G401 (cell line): ENCODE measurements around the gene LMX1B. TPM values are rescaled to one million over a fixed set of nuclear protein-coding genes. Genes with fewer than 3 reads are reported as not detected.

Source experiments
- DNase-seq: peaks from one replicate; pipeline ENCODE4 v3.0.0-alpha.2; 2015; ENCODE audit warnings: low spot score
- in situ Hi-C: cut with HindIII; loops from 2 replicates; pipeline ENCODE4 v1.10.0; 2016; ENCODE audit warnings: low sequenced_read_pairs, mixed read lengths
- total RNA-seq: library from RNA; depleted of rRNA; stranded (reverse); fragments of >200 nt; shearing (Covaris generic); gene quantifications from 2 replicates; pipeline ENCODE4 v1.2.3, GENCODE V29; 2014

Gene LMX1B
- total RNA-seq, 1 experiment from 2014 or later: 89.1 TPM

DNA sequence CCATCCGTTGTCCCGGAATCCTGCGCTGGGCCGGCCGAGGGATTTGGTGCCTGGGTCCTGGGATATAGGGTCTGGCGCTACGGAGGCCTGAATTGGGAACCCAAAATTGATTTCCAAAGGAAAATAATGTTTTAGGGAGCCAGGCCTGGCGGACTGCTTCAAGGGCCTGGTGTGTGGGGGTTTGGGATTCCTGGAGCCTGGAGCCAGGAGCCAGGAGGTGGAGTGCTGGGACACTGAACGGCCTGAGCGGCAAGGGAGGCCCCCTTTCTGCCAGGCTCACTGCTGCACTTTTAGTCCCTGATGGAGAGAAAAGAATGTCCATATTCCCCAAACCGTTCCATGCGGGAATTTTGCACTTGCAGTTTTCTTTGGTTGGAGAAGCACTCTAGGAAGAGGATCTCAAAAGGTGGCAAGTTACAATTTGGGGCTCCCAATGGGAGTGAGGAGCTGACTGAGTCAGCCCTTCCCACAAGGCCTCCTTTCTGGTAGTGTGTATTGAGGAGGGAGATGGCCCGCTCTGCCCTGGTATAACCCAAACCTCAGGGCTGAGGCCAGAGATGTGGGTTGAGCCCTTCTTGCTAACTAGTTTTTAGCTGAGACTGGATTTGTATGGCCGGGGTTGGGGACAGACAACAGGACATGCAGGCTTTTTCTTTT is 2.2 kb downstream of the LMX1B start:
- no peak for DNase-seq
- in situ Hi-C loops: no loop called here

DNA sequence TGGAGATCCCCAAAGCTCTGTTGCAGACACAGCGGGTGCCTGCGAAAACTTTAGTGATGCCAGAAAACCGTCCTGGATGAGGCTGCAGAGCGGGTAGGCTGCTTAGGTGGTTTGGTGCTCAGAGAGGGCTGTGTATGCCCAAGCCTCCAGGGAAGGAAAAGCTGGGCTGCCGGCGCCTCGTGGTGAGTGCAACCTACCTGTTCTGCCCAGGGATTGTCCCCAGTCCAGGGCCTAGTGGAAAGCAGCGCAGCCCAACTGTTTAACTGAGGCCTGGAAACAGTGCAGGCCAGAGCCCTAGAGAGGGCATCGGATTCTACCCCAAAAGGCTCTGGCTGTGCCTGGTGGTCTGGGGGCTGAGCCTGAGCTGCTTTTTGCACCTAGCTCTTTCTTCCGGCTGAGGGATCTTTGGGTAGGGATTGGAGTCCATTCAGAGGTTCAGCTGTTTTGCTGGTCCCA is 2.8 kb downstream of the LMX1B start:
- in situ Hi-C loops: no loop called here
- no peak for DNase-seq

DNA sequence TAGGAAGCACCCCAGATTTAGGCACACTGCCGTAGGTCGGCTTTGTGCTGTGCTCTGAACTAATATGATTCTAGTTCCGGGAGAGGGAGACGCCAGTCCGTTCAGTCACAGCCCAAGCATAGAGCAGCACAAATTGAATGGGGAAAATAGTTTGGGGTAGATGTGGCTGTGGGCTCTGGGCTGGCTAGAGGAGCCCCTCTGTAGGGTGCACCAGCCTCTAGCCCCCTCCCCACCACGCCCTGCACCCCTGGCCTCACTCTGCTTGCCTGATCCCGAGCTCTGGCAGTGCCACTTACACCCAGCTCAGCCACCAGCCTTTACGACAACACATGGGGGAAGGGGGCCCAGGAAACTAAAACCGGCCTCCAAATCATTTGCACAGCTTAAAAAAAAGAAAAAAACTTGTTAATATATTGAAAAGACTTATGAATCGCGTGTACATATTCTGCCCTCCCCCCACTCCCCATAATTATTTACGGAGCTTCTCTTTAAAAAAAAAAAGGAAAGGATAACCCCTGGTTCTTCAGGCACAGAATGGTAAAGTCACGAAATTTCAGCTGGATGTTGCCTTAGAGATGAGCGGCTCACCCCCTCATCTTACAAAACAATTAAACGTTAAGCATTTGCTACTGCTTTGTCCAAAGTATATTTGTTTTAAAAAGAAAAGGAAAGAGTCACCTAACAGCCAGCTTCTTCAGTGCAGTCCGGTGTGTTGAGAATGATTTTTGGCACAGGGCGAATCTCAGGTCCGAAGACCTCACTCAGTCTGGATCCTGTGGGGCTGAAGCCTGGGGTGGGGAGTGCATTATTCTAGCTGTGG is 3.5 kb downstream of the LMX1B start:
- in situ Hi-C loops: no loop called here
- DNase-seq: no peak

DNA sequence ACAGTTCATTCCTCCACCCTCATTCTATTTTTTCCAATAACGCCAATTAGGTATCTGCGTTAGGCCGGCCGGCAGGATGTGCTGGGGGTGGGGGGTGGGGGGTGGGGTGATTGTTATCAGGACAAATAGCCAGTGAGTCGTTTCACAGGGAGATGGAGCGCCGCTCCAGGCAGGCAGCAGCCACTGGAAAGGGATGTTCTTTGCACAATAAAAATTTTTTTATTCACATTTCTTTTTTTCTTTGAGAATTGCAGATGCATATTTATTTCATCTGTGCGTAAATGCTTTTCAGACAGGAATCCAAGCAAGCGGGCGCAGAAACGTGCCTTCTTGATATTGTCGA is 4.1 kb downstream of the LMX1B start:
- in situ Hi-C loops: no loop called here
- no peak for DNase-seq

DNA sequence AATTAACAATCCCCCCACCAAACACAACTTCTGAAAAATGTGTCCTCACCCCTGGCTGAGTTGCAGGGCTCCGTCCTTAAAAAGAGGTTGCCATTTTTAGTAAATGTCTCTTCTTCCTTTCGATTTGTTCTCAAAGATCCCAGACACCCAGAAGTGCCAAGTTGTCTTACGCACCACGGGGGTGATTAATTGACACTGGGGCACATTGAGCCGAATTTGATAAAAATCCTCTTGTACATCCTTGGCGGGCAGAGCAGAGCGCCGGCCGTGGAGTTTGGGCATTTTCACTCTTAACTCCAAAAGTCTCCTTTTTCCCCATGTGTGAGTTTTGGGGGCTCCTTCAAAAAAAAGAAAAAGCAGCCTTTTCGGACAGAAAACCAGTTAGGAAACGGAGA is 4.5 kb downstream of the LMX1B start:
- in situ Hi-C loops: no loop called here

DNA sequence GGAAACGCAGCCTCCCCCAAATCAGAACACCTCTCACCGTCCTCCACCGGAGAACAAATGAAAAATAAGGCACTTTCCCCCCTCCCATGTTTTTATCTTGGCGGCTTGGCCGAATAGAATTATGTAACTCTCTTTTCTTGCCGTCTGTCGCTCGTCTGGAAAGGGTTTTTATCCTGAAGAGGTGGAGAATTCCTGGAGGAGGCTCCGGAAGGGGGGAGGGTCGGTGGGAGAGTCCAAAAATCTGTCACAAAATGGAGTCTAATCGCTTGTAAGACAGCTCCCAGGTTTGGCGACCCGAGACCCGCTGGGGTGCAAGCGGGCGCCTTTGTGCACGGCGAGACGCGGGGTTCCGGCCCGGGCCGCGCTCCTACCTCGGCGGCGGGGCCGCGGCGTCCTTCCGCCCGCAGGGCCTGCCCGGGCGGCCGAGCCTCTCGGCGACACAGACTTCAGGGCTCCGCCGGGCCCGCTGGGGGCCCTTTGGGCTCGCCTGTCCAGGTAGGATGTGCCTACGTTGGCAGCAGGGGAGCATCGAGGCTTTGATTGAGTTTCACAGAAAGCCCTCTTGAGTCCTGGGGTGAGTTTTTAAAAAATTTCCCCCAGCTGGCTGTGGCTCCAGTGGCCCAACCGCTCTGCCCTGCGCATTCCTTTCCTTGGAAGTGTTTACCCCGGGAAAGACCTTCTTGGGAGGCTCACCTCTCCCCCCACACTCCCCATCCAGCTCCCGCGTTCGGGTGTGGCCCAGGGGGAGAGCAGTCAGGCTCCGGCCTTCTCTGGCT is 5.0 kb downstream of the LMX1B start:
- DNase-seq: no peak
- in situ Hi-C loops: no loop called here

More for the DNA sequence above, 4.5 kb downstream of the LMX1B start:
- DNase-seq: no peak

DNA sequence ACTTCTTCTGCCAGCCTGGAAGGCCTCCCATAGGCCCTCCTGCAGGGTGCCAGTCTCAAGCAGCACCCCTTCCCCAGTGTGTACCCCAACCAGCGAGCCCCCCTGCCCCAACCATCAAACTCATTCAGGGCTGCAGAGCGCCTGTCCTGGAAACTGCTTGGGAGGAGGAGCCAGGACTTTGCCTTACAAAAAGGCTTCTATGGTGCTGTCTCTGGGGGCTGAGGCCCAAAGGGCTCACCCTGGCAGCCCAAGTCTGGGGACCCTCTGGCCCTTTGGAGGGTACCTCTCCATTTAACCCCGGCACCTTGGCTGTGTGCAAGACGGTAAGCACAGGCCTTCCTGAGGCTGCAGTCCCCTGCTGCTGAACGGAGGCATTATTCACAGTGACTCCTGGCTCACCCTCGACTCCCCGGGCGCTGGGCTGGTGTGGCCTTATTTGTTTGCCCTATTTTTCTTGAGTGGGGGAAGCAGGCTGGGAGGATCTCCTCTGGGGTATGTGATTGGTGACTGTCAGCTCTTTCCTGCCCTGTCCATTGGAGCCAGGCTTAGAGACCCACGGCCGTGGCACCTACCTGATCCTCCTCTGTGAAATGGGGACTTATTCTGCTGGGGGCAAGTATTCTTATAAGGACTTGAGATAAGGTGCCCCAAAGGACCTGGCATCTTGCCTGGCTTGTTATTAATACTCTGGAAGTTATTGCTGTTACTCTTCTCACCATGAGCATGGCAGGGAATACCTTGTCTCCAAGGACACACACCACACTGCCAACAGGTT is 5.8 kb downstream of the LMX1B start:
- no peak for DNase-seq
- in situ Hi-C loops: no loop called here

DNA sequence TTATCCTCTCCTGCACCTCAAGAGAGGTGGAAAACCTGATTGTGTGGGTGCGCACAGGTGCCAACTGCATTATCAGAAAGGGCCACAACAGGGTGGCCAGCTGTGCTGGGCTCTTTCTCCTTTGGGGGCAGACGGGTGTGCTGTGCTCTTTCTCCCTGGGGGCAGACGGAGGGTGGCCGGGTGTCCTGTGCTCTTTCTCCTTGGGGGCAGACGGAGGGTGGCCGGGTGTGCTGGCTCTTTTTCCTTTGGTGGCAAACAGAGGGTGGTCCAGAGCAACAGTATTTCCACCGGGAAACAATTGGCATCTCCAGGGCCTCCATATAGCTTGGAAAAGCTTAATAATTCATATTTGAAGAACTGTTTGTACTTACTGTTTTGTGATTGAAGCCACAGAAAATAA is 6.8 kb downstream of the LMX1B start:
- no peak for DNase-seq
- in situ Hi-C loops: no loop called here

DNA sequence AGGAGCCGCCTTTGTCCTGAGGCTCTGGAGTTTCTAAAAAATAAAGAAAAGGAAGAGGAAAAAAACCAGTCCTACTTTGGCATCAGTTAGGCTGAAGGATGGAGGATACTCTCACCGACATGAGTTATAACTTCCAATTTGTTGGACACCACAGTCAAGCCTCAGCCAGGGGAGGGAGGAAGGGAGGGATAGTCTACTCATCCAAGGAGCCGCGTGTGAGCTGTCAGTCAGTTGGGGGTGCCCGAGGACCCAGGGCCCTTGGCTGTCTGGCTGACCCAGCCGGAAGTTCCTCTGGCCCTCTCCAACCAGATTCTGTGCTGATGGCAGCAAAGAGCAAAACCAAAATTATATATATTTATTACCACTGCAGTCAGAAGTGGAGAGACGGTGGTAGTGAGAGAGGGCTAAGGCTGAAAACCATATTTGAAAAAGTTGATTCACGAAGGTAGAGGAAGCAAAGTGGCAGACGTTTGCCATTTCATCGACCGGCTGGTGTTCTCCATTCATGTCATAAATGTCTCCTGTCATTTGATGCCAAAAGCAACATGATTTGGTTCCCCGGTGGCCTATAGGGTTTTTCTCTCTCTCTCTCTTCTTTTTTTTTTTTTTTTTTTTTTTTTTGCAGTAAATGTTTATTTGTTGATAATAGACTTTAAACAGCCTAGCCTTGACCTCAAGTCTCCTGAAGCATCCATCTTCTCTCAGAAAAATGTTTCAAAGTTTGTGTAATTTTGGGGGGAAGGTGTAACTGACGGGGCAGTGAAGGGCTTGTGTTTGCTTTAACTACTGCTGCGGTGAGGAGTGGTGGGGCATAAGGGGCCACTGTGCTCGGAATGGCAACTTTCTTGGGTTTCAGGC is 7.6 kb downstream of the LMX1B start:
- no peak for DNase-seq
- in situ Hi-C loops: no loop called here

DNA sequence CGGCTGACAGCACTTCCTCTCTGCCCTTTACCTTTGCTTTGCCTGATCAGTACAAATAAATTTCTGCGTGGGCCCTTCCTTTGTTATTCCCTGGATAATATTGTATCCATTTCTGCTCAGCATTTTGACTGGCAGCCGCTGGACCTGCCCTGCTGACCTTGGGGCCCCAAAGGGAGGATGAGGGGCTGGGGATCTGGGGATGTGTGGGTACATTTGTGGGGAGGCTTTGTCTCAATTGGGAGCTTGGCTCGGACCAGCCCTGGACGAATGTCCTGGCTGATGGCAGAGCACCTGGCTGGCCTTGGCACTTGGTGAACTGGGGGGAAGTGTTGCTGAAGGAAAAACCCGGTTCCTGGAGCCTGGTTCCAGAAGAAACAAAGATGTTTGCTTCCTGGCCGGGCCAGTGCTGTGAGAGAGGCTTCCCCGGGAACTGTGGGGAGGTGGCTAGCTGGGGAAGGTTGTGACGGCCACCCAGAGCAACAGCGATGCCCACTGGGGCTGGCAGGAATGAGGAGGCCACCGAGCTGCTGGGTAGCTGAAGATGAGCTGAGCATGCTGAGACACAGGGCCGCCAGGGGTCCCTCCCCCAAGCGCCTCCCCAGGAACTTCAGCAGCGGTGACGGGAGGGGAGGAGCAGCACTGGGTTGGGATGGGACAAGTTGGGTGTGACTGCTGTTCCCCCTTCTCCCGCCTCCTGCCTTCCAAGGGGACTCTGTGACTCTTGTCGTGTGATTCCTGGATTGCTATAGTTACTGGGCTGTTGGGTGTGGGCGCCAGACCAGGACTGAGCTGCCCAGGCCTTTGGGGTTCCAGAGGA is 8.4 kb downstream of the LMX1B start:
- in situ Hi-C loops: no loop called here
- DNase-seq: no peak

DNA sequence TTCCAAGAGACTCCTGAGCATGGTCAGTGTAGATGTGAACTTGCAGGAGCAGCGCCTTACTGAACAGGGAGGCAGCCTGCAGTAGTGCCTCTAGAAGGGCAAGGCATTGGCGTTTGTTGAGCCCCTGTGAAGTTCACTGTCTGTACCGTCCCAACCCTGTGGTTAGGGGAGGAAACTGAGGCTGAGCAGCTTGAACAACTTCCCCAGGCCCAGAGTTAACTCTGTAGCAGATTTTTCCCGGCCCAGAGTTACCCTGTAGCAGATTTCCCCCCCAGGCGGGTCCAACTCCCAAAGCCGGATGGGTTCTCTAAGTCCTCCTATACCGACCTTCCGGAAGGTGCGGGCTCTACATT is 9.6 kb downstream of the LMX1B start:
- no peak for DNase-seq
- in situ Hi-C loops: no loop called here

DNA sequence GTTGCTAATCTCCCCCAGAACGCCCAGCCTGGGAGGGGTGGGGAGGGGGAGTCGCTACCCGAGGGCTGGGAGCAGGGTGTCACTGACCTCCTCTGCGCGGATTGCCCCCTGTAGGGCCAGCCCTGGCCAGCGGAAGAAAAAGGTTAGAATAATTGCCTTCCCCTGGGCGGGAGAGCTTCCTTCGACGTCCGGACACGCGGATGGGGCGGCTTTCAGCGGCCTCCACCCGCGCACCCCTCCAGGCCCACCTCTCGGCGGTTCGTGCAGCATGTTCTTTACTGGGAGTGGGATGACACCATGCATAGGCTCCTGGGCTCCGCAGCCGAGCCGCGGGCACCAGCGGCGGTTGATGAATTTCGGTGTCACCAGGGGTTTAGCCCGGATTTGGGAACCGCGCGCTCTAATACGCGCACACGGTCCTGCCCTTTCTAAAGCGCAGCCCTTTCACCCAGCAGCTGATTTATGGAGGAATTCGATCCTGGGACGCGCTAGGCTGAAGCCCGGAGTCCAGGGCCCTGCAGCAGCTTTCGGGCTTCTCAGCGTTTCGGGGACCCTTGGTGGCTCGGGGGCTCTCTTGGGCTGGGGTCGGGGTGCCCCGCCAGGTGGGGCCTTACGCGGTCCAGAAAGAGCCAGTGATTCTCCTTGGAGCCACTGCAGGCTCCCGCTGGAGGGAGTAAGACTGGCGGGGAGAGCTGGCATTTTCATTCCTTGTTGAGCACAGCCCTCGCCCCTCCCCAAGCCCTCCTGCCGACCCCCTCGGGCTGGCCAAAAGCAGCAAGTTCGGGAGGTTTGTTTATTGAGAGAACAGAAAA is 10.1 kb downstream of the LMX1B start:
- no peak for DNase-seq
- in situ Hi-C loops: no loop called here

DNA sequence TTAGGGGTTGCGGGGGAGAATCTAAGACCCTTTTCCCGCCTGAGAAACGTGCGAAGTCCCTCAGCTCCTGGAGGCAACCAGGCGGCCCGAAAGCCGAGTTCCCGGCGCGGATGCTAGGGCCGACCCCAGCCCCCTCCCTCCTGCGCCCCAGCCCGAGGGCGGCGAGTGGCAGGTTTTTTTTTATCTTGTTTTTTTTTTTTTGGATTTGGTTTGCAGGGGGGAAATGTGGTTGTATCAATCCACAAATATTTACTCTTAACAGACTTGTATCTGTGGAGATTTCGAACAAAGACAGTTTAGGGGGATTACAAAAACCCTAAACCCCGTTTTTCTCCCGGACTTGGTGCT is 10.7 kb downstream of the LMX1B start:
- in situ Hi-C loops: no loop called here
- DNase-seq: no peak

DNA sequence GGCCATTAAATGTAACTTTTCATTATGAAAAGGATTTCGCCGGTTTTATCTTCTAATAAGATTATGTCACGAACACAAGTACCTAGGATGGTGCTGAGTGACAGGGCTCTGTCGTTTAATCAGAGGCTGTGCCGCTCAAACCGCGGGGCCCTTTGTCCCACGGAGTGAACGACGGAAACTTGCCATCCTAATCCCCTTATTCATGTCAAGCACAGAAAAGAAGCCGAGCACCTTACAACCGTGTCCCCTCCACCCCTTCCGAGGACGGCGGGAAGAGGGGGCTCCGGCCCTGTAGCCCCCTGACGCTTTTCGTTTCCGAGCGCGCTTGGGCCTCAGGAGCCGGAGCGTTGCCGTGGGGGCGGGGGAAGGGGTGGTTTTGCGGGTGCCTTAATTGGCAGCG is 11.2 kb downstream of the LMX1B start:
- no peak for DNase-seq
- in situ Hi-C loops: no loop called here

DNA sequence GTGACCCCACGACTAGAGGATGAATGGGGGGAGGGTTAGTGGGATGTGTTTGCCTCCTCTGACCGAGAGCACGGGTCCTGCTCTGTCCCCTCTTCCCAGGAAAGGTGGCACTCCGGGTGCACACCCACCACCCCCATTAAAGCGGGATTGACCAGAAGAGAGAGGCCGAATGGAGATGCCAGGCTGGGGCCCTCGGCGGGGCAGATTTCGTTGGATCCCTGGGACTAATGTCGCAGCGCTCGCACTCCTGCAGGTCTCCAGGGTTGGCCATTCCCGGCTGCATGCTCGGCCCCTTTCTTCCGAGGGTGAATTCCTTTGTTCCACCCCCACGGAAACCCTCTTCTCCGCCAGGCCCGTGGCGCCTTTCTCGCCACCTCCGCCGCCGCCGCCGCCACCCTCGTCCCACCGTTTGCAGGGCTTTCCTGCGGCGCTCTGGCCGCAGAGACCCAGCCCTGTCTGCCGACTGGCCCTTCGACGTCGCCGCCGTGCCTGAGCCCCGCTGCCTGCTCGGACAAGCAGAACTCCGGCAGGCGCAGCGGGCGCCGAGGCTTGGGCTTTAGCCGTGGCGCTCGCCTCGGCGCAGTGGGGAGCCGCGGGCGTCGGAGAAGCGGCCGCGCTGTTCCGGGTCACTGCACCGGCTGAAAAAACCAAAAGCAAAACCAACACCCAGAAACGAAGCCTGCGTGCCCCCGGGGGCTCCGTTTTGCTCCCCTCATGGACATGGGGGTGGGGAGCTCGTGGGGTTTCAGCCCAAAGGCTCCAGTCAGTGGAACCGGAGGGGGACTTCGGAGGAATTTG is 11.8 kb downstream of the LMX1B start:
- in situ Hi-C loops: no loop called here
- no peak for DNase-seq

DNA sequence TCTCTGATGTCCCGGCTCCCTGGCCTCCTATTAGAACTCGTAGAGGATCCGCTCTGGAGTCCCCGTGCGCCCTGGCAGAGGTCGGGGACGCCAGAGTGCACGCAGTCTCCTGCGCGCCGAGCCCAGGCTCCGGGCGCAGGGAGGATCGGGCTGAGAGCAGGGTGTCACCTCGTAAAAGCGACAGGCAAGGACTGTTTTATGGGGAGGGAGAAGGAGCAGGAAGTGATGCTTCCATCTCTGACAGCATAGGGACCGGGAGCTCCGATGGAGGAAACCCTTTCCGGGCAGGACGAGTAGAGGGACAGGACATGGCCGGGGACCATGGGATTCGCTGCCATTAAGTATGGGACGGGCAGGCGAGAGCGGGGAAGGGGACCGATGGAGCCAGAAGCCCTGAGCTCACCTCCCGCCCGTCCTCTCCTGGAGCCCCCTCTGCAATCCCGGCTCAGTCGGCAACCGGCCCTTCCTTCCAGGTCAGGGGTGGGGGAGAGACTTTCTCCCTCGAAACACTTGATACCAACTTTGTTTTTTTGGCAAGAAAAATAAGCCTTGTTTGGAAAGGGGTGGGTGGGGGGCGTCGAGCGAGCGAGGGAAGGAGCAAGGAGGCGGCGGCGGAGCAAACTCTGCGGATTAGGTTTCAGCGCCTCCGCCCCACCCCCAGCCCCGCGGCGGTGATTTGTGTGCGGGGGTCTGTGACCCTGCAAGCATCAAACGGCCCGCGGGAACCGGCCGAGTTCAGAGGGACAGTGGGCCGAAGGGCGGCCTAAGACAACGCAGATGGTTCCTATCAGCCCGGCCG is 12.6 kb downstream of the LMX1B start:
- no peak for DNase-seq
- in situ Hi-C loops: no loop called here
